GM12892 (cell line): ENCODE measurements around the gene CADM3. TPM values are rescaled to one million over a fixed set of nuclear protein-coding genes. Genes with fewer than 3 reads are reported as not detected.

Source experiments
- DNase-seq: peaks from one replicate; pipeline ENCODE4 v3.0.0; 2011; ENCODE audit not compliant: insufficient read length
- FAIRE-seq: peaks from 2 replicates; lab custom pipeline; 2011; peaks lifted over from hg19 to GRCh38; lab: Jason Lieb, UNC
- POLR2A ChIP-seq: IDR thresholded peaks from 2 replicates; pipeline ENCODE4 v1.6.1; 2011; ENCODE audit warnings: low read depth, low read length, control low read depth
- POLR2AphosphoS5 ChIP-seq: IDR thresholded peaks from 2 replicates; pipeline ENCODE4 v1.6.1; 2011; ENCODE audit warnings: low read depth, low read length, control low read depth
- TAF1 ChIP-seq: IDR thresholded peaks from 2 replicates; pipeline ENCODE4 v1.6.1; 2011; ENCODE audit warnings: low read depth, mild to moderate bottlenecking, control low read depth, low read length, borderline replicate concordance
- polyA plus RNA-seq: library from polyadenylated mRNA; unstranded; fragments of >200 nt; gene quantifications from one replicate; pipeline ENCODE4 v1.2.1, GENCODE V29; 2012; ENCODE audit warnings: missing spikeins, inconsistent platforms; ENCODE audit not compliant: missing spikeins

The CADM3 gene, protein sequence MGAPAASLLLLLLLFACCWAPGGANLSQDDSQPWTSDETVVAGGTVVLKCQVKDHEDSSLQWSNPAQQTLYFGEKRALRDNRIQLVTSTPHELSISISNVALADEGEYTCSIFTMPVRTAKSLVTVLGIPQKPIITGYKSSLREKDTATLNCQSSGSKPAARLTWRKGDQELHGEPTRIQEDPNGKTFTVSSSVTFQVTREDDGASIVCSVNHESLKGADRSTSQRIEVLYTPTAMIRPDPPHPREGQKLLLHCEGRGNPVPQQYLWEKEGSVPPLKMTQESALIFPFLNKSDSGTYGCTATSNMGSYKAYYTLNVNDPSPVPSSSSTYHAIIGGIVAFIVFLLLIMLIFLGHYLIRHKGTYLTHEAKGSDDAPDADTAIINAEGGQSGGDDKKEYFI
- polyA plus RNA-seq, result 0.23 TPM

- no peak for DNase-seq
- no peak for FAIRE-seq
- no peak for TF ChIP-seq POLR2AphosphoS5
- TF ChIP-seq TAF1, result no peak
- no peak for TF ChIP-seq POLR2A
Observed at GRCh38 chr1:159171254-159171687, at the start of gene CADM3. TSS of gene CADM3 (plus strand) at chr1:159171615. CDS start at chr1:159171766, 151 bp downstream.

DNA sequence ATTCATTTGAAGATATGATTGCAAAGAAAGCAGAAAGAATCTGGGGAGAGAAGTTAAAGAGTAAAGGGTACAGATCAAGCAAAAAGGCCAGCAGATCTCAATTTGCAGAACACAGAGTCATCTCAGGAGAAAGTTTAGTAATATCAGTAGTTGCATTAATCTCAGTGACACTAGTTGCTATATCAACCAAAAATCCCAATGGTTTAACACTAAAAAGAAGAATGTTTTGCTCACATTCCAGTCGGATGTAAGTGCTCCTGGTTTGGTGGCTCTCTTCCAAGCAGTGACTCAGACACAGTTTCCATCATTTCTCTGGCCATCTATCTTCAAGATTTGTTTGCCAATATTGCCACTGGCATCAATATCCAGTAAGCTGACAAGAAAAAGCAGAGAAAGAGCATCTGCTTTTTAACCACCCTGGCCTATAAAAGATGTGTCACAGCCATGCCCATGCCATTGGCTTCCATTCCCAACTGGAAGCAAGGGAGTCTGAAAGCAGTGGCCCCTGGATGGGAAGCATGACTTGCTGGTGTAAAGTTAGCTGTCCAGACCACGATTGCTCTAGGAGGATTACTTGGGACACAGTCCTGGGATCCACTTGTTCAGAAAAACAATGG lies 49.3 kb upstream of the CADM3 start:
- FAIRE-seq (peak; percentile 74), DNase-seq (no peak)
- TF ChIP-seq POLR2A (no peak), TAF1 (no peak)

- FAIRE-seq, result no peak
- no peak for DNase-seq
Observed at GRCh38 chr1:159123587-159123986, 47.8 kb upstream of the CADM3 start.

GRCh38 chr1:159132271-159132881 lies 39.0 kb upstream of the CADM3 start:
- TF ChIP-seq POLR2AphosphoS5 (no peak), TAF1 (no peak), POLR2A (no peak)
- peak; percentile 13 for DNase-seq
- peak; percentile 89 for FAIRE-seq

More at GRCh38 chr1:159123587-159123986, 47.8 kb upstream of the CADM3 start:
- no peak for TF ChIP-seq POLR2AphosphoS5
- no peak for TF ChIP-seq POLR2A
- TF ChIP-seq TAF1, result no peak

GRCh38 chr1:159140474-159140873 lies 30.9 kb upstream of the CADM3 start:
- TF ChIP-seq POLR2A (no peak), POLR2AphosphoS5 (no peak), TAF1 (no peak)
- FAIRE-seq, result no peak
- no peak for DNase-seq

DNA sequence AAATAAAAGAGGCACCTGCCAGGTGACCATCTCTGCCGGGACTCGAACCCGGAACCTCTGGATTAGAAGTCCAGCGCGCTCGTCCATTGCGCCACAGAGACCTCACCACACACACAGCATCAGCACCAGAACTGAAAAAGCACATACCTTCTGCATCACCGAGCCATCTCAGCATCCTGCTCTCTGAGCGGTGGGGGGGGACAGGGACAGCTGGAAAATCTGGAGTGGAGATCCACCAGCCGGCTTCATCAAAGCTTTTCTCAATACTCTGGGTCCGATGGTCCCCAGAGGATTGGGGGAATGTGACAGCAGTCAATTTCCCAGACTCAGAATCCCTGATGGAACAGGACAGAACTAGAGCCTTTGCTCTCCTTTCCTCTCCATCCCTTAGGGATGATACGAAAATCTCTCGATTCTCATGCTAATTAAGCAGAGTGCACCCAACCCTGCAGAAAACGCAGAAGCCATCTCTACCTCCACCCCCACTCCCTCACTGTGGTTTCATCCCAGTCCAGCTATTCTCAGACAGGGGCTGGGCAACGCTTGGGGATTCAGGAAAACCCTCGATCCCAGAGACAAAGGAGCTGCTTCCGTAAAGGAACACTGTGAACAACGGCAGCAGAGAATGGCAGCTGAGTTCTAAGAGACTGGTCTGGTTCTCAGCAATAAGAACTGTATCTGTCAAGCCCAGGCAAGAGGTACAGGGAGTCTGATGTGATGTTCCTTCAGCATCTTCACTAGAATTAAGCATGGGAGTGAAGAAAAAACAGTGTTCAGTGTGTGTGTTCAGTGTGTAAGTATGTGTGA lies 29.6 kb upstream of the CADM3 start:
- no peak for TF ChIP-seq POLR2A
- no peak for TF ChIP-seq TAF1
- TF ChIP-seq POLR2AphosphoS5, result no peak
- no peak for FAIRE-seq
- DNase-seq, result no peak

GRCh38 chr1:159142391-159142663 lies 29.1 kb upstream of the CADM3 start:
- FAIRE-seq, result no peak
- no peak for TF ChIP-seq POLR2A
- TF ChIP-seq POLR2AphosphoS5, result no peak
- TF ChIP-seq TAF1, result no peak
- no peak for DNase-seq

- DNase-seq (no peak), FAIRE-seq (no peak)
- TF ChIP-seq POLR2A, result no peak
- no peak for TF ChIP-seq TAF1
- no peak for TF ChIP-seq POLR2AphosphoS5
Observed at GRCh38 chr1:159142726-159143510, 28.5 kb upstream of the CADM3 start.

DNA sequence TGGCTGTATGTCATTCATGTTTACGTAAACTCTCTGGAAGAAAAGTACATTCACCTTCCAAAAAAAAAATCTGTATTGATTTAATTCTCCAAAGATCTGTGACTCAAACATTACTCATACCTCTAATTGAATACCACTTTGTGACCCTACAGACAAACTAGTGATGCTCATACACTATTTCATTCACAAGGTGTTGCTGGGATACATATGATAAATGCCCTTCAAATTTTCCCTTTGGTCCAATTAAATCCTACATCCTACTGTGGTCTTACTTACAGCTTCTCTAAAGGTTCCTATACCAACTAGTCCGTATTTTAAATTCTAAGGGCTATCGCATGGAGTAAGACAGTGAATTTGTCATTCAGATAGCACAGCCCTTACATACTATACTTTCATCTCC lies 26.8 kb upstream of the CADM3 start:
- no peak for FAIRE-seq
- no peak for DNase-seq
- TF ChIP-seq POLR2A, result no peak
- no peak for TF ChIP-seq TAF1
- no peak for TF ChIP-seq POLR2AphosphoS5

DNA sequence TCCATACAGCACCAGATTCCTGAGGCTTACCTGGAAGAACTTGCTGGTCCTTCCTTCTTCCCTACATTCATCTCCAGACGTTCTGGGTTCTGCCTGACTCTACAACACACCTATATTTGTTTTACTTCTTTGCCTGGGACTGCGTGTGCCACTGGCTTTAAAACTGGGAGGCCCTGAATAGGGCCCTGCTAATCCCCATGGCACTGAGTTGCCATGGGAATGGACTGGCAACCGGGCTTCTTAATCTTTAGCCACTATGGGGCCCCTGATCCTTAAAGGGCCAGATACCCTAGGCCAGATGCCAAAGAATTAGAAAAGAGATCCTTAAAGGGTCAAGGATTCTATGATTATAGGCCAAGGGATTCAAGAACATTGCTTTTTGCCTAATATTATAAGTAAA lies 24.4 kb upstream of the CADM3 start:
- FAIRE-seq, result no peak
- DNase-seq, result no peak
- no peak for TF ChIP-seq POLR2A
- TF ChIP-seq POLR2AphosphoS5, result no peak
- no peak for TF ChIP-seq TAF1

DNA sequence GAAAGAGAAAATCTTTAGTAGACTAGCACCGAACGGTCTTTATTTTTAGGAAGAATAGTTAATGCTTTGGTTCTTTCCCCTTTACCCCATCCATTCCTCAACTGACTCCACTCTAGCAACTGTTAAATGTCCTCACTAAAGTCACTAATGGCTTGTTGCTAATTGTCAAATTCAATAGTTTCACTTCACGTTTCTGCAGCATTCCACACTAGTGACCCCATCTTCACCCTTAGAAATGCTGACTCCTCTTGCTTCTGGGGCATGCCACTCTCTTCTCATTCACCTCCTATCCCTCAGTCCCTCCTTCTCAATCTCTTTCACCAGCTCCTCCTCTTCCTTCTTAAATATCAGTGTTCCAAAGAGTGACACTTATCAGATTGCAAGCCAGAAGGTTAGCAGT lies 19.4 kb upstream of the CADM3 start:
- DNase-seq, result no peak
- FAIRE-seq, result no peak
- TF ChIP-seq TAF1, result no peak
- TF ChIP-seq POLR2AphosphoS5, result no peak
- no peak for TF ChIP-seq POLR2A
